ENCODE data around the gene PIP4K2C.
"Not testable (repeated sequence)": the region's sequence is repeated elsewhere in the genome, so short reads cannot be mapped to it uniquely, and the experiment has no call there.

The PIP4K2C gene

GRCh38 chr12:57611108-57611826 lies 20.3 kb downstream of the PIP4K2C start, which contains the start of gene ARHGEF25:
Gene ARHGEF25 (plus strand): TSS chr12:57611435. CDS start chr12:57611895, 460 bp downstream.
- DNase-seq = no peak

GRCh38 chr12:57611827-57612710 lies 21.1 kb downstream of the PIP4K2C start:
- DNase-seq = no peak

DNA sequence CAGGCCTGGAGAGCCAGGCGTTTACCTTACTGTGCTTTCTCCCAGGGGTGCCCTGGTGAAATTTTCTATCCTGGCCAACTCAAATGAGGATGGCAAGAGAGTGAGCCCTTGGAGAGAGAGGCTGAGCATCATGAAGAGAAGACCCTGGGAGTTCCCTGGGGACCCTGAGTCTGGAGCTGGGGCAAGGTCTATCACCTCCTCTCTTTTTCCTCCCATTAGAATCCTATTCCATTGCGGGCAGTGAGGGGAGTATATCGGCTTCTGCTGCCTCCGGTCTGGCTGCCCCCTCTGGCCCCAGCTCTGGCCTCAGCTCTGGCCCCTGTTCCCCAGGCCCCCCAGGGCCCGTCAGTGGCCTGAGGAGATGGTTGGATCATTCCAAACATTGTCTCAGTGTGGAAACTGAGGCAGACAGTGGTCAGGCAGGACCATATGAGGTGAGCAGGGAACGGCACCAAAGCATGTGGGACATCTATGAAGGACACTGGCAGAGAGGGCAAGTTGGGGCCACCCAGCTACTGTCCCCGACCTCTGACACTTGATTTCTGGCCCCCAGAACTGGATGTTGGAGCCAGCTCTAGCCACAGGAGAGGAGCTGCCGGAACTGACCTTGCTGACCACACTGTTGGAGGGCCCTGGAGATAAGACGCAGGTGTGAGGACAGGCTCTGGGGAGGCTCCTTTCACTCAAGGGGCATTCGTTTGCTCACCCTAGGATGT lies 21.9 kb downstream of the PIP4K2C start:
- DNase-seq = no peak

GRCh38 chr12:57613427-57614109 lies 22.6 kb downstream of the PIP4K2C start:
- no peak for DNase-seq

DNA sequence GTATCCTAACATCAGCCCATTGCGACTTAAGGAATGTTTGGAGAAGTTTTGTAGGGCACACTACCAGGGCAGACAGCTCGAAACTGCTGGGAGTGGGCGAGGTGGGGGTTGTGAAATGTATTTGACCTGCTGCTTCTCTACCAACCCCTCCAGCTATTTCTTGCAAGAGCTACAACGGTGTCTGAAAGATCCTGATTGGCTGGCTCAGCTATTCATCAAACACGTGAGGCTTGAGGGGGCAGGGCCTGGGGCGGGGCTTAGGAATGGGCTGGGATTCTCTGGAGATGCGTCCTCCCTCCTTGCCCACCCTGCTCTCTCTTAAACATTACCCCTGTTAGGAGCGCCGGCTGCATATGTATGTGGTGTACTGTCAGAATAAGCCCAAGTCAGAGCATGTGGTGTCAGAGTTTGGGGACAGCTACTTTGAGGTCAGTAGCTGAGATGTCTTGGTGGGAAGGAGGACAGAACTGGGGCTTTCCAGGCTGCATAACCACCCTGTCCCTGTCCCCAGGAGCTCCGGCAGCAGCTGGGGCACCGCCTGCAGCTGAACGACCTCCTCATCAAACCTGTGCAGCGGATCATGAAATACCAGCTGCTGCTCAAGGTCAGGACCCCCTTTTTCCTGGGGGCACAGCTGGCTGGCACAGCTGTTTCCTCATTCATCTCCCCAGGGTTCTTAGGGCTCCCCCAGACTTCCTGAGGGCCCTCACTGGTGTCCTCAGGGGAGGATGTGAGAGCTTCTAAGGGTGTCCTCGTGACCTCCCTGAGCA lies 23.4 kb downstream of the PIP4K2C start:
- no peak for DNase-seq

DNA sequence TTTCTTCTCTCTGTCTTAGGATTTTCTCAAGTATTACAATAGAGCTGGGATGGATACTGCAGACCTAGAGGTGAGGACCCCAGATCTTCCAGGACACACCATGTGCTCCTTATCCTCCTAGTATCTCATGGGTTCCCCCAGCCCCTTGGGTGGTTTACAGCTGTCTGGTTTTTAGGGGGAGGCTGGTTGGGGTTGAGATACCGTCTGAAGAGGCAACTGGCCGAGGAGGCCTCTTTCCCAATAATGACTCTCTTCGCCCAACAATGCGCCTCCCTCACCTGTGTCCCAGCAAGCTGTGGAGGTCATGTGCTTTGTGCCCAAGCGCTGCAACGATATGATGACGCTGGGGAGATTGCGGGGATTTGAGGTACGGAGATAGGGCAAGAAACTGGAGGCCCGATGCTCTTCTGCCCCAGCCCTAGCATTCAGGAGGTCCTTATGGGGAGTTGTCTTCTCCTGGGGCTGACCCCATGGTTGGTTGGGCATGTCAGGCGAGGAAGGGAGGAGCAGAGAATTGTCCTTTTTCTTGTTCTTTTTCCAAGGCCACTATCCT lies 24.0 kb downstream of the PIP4K2C start:
- DNase-seq = no peak

- no peak for DNase-seq
Observed at GRCh38 chr12:57615637-57616036, 24.6 kb downstream of the PIP4K2C start.

DNA sequence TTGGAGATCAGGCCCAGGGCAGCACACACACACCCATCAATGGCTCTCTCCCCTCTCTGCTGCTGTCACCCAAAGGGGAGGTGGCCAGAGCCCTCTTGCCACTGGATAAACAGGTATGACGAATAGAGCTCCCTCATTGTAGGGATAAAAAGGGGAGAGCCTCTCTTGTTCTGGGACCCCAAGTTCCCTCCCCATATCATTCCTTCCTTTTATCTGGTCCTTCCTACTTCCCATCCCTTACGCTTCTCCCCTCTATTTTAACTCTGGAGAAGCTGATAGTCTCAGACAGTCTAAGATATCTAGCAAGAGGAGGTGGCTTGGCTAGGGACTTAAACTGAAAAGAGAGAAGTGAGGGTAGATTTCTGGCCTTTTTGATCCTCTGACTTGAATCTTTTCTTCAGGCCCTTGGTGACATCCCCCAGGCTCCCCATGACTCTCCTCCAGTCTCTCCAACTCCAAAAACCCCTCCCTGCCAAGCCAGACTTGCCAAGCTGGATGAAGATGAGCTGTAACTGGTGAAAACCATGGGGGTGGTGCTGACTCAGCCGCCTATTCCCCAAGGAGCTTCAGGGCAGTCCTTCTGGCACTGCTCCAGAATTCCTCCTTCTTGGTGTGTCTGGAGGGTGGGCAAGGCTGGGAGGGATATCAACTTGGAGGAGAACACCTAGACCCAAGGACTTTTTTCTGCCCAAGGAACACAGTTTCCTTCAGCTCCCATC lies 25.6 kb downstream of the PIP4K2C start:
- DNase-seq = no peak

DNA sequence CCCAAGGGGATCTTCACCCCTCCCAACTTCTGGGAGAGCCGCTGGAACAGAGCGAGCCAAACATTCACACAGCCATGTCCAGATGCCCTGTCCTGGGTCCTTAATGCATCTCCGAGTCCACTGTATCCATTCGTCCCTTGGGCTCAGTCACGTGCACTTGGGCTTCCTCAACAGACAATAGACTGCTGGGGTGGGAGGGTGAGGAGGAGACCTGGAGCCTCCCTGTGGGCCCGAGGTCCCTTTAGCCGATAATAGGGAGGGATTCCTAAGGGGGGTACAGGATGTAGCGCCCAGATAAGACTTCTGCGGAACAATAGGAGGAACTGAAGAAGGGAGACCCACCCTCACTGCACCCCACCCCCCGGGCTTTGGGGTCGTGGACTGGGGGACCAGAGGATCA lies 26.9 kb downstream of the PIP4K2C start:
- DNase-seq = no peak

GRCh38 chr12:57618431-57618830 lies 27.4 kb downstream of the PIP4K2C start:
- DNase-seq = not testable (repeated sequence)

DNA sequence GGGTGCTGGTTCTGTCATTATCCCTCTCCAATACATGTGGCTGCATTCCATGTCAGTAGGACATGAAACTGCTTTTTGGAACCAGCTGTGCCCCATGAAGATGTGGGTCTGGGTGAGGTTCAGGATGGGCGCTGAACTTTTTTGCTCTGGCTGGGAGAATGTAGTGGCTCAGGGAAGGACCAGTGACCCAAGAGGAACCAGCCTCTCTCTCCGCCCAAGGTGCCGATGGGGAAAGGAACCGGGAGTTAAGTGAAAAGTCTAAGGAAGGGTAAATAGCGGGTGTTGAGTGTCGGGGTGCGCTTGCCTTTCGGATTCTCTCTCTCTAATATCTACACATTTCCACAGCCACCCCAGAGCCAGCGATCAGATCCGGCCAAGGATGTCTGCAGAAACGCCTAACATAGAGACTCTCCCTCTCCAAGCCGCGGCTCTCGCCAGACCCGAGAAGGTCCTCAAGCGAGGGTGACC lies 28.0 kb downstream of the PIP4K2C start:
- DNase-seq = no peak

DNA sequence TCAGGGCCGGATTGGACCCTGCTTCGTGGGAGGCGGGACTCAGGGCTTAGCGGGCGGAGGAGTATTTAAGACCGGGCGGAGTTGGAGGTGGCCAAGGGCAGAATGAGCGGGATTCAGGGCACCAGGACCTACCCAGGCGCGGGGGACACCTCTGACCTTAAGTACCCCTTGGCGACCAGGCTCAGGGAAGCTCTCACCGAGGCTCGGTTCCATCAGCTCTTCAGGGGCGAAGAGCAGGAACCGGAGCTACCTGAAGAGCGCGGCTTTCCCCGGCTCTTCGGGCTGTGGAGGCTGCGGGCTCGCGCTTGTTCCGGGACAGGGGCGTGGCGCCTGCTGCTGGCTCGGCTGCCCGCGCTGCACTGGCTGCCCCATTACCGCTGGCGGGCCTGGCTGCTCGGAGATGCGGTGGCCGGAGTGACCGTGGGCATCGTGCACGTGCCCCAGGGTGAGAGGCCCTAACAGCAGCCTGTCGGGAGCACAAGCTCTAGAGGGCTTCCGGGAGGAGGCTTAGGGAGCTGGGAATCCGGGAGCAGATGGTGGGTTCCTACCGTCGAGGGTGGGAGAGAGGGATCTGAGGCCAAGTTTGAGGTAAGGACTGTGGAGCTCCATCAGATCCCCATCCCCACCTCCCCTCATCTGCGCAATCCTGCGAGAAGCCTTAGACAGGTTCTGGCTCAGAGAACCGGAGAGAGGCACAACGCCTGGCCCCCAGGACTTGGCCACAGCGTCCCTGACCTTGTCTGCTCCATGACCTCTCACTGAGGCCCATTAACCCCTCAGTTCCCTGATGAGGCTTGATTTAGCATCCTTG lies 28.6 kb downstream of the PIP4K2C start:
- DNase-seq = no peak

DNA sequence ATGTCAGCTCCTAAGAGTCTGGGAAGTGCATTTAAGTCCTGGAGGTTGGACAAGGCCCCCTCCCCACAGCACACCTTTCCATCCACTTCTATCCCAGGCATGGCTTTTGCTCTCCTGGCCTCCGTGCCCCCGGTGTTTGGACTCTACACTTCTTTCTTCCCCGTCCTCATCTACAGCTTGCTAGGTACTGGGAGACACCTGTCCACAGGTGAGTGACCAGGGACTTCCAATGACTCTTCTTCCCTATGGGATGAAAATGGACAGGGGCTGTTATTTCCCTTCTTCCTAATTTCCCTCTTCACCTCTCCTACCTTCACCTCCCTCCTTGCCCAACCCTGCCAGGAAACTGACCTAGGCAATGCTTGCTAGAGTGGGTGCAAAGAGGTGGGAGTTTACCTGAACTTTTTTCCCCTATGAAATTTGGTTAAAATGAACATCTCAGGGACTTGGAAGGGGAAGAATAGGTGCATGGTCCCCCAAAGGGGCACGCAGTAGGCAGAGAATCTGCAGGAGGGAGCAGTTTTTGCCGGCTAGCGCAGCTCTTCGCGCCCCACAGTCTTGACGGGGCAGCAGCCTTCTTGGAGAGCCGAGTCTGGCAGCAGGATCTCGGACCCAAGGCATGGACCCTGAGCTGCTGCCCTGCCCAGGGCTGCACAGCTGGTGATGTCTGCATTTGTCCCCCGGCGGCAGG lies 29.4 kb downstream of the PIP4K2C start:
- no peak for DNase-seq

- DNase-seq = no peak
Observed at GRCh38 chr12:57620936-57621496, 30.0 kb downstream of the PIP4K2C start.

- DNase-seq = no peak
Observed at GRCh38 chr12:57621497-57622292, 30.7 kb downstream of the PIP4K2C start.

DNA sequence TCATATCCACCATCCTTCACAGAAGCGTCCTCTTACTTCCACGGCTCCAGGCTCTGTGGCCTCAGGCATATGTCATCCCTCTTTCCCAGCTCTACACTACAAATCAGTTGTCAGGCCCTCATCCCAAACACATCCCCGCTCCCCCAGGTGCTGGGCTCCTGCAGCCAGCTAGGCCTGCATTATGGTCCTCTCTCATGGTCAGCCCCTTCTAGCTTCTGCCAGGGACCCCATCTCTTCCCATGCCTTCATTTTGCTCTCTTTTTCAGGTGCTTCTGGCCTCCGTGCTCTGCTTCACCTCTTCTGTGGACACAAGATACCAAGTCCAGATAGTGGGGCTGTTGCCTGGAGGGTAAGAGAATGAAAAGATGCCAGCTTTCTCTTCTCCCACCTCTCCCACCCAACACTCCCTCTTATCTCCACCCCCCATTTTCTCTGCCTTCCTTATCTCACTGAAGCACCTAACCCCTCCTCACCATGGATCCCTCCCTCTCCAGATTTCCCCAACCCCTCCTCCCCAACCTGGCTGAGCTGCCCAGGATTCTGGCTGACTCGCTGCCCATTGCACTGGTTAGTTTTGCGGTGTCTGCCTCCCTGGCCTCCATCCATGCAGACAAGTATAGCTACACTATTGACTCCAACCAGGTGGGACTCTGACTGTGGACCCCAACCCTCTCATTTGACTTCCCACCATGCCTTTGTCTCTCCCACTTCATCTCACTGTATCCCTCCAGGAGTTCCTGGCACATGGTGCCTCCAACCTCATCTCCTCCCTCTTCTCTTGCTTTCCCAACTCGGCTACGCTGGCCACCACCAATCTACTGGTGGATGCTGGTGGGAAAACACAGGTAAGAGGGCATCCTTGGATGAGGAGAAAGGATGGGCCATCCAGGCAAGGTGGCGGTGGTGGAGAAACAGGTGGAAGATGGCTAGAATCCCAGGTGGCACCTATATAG lies 31.6 kb downstream of the PIP4K2C start:
- DNase-seq = no peak

- DNase-seq = no peak
Observed at GRCh38 chr12:57623385-57623784, 32.4 kb downstream of the PIP4K2C start.
